PFSK-1 (cell line): ENCODE measurements around the gene ANKS1A.

Experiments used
- FOXP2 ChIP-seq: optimal IDR thresholded peaks from 2 replicates; pipeline ENCODE3; 2011; ENCODE audit warnings: borderline replicate concordance, control low read depth, inconsistent platforms; ENCODE audit not compliant: insufficient read depth; ENCODE audit errors: extremely low read length, extremely low read depth
- POLR2AphosphoS5 ChIP-seq: IDR thresholded peaks from 2 replicates; pipeline ENCODE4 v1.6.1; 2012; ENCODE audit warnings: low read depth, mild to moderate bottlenecking, control low read depth, low read length, moderate library complexity
- REST ChIP-seq, 2 experiments: IDR thresholded peaks; 2 replicates each; pipeline versions ENCODE4 v1.6.1 to v1.8.0; 2011 to 2012; ENCODE audit warnings: low read depth in 2 of 2, low read length in 2 of 2, control low read depth in 1 of 2, inconsistent platforms in 1 of 2, mild to moderate bottlenecking in 1 of 2, moderate library complexity in 1 of 2; ENCODE audit not compliant: insufficient read depth in 1 of 2
- SIN3A ChIP-seq: IDR thresholded peaks from 2 replicates; pipeline ENCODE4 v1.6.1; 2012; ENCODE audit warnings: mild to moderate bottlenecking, low read length, moderate library complexity, borderline replicate concordance; ENCODE audit not compliant: insufficient read depth
- TAF1 ChIP-seq: IDR thresholded peaks from 2 replicates; pipeline ENCODE4 v1.6.1; 2012; ENCODE audit warnings: low read length, control low read depth, borderline replicate concordance; ENCODE audit not compliant: insufficient read depth

Gene ANKS1A

DNA sequence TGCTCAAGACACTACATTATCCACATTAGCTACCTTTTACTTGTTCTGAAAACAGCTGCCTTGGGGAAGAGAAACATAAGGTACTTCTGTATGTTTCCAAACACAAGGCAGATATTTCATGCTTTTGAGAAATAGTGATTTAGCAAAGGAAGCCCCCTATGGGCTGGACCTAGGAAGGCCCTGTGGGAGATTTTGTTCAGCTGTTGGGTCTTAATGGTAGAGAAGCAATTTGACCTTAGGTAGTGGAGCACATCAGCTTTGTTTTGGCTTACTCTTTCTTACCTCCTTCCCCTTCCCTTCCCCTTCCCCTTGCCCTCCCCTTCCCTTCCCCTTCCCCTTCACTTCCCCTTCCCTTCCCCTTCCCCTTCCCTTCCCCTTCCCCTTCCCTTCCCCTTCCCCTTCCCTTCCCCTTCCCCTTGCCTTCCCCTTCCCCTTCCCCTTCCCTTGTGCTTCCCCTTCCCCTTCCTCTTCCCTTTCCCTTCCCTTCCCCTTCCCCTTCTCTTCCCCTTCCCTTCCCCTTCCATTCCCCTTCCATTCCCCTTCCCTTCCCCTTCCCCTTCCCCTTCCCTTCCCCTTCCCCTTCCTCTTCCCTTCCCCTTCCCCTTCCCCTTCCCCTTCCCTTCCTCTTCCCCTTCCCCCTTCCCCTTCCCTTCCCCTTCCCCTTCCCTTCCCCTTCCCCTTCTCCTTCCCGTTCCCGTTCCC is 84.6 kb downstream of the ANKS1A start:
- TF ChIP-seq FOXP2 (no peak), POLR2AphosphoS5 (no peak), TAF1 (no peak), REST (IDR thresholded peaks at IDR 0.05; ENCODE audit: insufficient read depth in 1 of 2, low read depth in 2 of 2, low read length in 2 of 2) (no peak), SIN3A (no peak)

DNA sequence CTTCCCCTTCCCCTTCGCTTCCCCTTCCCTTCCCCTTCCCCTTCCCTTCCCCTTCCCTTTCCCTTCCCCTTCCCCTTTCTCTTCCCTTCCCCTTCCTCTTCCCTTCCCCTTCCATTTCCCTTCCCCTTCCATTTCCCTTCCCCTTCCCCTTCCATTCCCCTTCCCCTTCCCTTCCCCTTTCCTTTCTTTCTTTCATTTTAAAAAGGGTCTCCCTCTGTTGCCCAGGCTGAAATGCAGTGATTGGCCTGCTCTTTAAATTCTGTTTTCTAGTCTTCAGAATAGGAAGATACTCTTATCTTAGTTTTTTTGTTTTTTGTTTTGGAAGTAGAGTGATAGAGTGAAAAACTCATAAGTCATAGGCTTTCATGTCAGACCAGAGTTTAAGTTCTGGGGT is 85.2 kb downstream of the ANKS1A start:
- no peak for TF ChIP-seq REST (IDR thresholded peaks at IDR 0.05; ENCODE audit: insufficient read depth in 1 of 2, low read depth in 2 of 2, low read length in 2 of 2)
- TF ChIP-seq SIN3A, result no peak

GRCh38 chr6:34976239-34976638 is 87.2 kb downstream of the ANKS1A start:
- TF ChIP-seq TAF1 (no peak), FOXP2 (no peak), SIN3A (no peak), REST (IDR thresholded peaks at IDR 0.05; ENCODE audit: insufficient read depth in 1 of 2, low read depth in 2 of 2, low read length in 2 of 2) (no peak), POLR2AphosphoS5 (no peak)

GRCh38 chr6:34979218-34979617 is 90.2 kb downstream of the ANKS1A start:
- TF ChIP-seq TAF1 (no peak), FOXP2 (no peak), SIN3A (no peak), POLR2AphosphoS5 (no peak), REST (IDR thresholded peaks at IDR 0.05; ENCODE audit: insufficient read depth in 1 of 2, low read depth in 2 of 2, low read length in 2 of 2) (no peak)

GRCh38 chr6:34979994-34980393 is 90.9 kb downstream of the ANKS1A start:
- TF ChIP-seq TAF1 (no peak), POLR2AphosphoS5 (no peak), REST (IDR thresholded peaks at IDR 0.05; ENCODE audit: insufficient read depth in 1 of 2, low read depth in 2 of 2, low read length in 2 of 2) (no peak), FOXP2 (no peak), SIN3A (no peak)
